T-helper 22 cell (primary cell): ENCODE data around the gene LCA5L.
"Not testable (repeated sequence)": the region's sequence is repeated elsewhere in the genome, so short reads cannot be mapped to it uniquely, and the experiment has no call there.

Source experiments
- DNase-seq: peaks from one replicate; pipeline ENCODE4 v3.0.0-alpha.2; 2020; ENCODE audit warnings: low read depth

LCA5L gene

DNA sequence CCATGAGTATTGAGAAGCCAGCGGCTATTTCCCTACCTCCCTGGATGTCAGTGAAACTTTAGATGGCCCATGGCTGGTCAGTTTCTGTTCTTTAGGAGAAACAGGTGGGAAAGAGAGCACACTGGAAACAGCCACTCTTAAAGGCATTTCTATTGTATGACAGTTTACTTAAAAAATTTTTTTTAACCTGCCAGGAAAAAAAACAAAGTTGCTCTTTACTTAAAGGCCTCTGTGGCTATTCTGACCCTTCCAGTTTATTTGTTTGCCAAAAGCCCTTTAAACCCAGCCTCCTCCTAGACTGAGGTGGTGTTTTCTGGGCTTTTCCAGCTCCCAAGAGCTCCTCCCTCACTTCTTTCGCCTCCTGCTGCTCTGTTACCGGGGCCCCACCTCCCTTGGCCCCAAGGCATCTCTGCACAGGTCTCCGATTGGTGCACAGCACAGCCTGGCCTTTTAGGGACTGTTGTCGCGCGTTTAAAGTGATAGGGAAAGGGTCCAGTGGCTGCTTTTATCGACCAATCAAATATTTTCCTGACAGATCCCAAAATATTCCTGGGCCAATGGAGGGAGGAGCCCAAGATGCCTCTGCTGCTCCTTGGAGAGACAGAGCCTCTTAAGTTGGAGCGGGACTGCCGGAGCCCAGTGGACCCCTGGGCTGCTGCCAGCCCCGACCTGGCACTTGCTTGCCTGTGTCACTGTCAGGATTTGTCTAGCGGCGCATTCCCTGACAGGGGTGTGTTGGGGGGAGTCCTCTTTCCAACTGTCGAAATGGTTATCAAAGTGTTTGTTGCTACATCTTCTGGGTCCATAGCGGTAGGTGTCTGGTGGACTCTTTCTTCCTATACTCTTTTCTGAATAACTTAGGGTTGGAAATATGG is 6.0 kb upstream of the LCA5L start, which contains the start of gene SH3BGR:
Gene SH3BGR, plus strand, starts transcription at position 639 of the 875 bp plus-strand sequence. Its CDS starts 127 bp downstream, at position 766.
- DNase-seq: no peak

DNA sequence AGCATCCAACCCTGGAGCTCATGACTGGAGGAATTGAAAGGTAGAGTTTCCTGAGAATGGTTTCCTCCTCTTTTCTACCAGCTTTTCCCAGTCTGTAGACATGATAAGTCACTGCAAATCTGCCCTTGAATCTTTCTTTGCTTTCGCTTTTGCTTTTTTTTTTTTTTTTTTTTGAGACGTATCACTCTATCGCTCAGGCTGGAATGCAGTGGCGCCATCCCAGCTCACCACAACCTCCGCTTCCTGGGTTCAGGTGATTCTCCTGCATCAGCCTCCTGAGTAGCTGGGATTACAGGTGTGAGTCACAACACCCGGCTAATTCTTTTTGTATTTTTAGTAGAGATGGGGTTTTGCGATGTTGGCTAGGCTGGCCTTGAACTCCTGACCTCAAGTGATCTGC is 1.7 kb upstream of the LCA5L start:
- no peak for DNase-seq

DNA sequence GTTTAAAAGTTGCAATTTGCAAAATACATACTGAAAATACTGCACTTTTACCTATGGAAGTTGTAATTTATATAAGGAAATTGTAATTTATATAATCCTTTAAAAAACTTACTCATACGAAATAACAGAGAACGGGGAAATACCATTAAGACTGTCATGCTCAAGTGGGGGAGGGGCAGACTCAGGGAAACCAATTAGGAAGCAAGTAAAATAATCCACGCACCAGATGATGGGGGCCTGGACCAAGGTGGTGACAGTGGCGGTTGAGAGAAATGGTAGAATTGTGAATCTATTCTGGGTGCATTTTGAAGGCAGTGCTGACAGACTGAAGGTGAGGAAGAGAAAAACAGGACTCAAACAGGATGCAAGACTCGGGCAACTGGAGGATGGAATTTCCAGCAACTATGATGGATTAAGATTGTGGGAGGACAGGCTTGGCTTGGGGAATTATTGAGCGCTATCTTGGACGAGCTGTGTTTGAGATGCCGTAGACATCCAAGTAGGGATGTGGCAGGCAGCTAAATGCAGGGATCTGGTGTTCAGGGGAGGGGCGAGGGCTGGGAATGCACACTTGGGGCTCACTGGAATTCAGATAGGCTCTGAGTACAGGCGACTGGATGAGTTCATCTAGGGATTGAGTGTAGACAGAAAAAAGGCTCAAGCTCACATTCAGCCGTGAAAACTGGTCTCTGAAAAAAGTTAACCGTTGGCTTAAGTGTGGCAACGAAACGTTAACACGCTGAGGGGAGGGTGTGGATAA is 977 bp downstream of the LCA5L start:
- no peak for DNase-seq

DNA sequence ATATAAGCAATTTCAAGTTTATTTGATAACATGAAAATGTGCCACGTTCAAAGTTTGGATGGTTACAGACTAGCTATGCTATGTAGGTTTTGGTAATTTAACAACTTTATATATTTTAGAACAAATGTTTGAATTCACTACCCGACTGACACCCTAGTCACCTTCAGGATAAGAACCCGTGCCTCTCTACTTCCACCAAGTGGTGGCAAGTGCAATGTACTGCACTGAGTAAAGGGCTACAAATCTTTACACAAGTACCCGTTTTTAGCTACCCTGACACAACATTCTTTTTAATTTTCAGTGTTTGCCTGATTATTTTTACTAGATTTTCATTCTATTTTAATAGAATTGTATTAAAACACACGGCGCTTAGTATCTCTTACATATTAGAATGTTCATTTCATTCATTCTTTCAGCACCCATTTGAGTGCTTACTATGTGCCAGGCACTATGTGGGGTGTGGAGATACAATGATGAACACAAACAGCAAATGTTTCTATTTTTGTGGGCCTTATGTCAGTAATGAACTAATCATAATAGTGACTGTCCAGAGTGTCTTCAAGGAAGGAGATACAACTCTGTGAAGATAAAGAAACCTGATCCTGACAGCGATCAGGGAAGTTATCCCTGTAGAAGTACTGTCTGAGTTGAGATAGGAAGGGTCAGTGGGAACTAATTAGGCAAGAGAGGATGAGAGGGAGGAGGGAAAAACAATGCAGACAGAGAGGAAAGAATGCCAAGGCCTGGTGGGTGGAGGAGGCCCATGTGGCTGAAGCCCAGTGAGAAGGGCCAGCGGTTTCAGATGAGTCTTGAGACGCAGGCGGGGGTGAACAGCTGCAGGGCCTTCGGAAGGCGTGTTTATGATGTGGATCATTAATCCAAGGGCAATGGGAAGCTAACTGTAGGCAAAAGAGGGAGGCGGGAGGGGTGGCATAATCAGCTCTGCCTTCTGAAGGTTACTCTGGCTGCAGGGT is 3.8 kb downstream of the LCA5L start:
- no peak for DNase-seq

DNA sequence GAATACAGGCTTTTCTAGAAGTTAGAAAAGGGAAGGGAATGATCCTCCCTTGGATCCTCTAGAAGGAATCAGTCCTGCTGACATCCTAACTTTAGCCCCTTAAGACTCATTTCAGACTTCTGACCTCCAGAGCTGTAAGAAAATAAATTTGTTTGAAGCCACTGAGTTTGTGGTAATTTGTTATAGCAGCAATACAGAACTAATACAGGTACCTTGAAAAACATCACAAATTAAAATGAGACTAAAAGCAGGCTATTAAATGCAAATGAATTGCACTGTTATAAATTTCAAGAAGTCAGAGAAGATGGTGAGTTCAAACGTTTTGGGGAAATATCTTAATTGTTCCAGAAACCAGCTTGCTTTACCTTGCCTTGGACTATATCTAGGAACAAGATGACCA is 6.3 kb downstream of the LCA5L start:
- DNase-seq: no peak

DNA sequence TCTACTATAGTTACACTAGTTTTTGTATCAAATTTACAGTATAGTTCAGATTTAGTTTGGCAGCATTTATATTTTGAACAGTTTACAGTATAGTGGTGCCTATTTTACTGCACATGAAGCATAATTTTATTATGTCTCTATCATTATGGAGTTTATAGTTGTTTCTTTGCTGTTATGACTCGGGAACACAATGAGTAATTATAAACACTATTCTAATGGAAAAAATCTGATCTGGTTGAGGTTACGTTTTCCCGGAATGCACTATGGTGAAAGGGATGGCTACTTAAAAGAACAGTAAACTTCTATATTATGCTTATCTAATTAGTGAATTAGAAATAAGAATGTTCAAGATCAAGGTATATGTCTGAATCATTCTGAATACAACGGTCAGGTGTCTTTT is 10.6 kb downstream of the LCA5L start:
- no peak for DNase-seq

DNA sequence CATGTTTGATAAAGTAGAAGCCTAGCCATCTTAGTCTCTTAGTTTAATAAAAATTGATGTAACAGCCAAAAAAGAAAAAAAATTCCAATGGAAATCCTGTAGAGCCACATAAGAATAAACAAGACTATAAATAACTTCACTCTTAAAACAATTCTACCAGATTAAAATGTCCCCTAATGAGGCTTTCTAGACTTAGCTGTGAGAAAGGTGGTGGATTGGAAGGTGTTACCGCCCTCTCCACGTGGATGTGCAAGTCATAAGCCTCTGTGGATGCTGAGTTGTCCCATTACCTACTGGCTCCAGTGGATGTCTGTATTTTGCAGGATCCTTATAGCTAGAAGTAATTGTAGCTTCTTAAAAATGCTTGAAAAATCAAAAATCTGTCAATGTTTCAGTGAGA is 14.6 kb downstream of the LCA5L start:
- no peak for DNase-seq

DNA sequence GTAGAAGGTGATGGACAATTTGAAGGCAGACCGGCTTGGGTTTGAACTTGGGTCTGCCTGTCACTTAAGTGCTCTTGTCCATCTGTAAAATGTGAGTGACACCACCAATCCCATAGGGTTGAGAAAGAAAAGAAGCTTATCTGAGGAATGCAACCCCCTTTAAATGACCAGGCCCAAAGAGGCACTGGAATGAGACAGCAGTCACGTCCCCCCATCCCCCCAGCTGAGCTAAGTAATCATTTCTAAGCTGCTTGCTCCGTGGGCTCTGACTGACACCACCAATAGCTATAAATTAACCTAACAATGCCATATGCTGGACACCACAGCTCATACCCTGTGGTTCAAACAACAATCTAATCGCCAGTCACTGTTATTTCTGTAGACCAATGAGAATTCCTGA is 15.1 kb downstream of the LCA5L start:
- no peak for DNase-seq

DNA sequence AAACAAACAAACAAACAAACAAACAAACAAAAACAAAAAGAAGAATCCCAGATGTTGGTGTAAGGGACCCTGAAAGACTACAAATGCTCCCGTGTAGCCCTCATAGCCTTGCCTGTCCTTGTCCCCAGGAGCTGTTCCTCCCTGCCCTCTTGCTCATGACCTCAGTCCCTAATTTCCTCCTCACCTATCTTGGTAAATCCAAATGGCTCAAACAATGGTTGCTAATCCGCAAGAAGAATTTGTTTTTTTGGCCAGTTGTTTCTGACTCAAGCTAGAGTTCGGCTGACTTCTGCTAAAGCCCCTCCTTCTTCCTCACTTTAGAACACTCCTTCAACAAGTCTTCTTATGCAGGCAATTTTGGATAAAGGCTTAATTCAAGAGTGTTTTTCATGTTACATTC is 15.6 kb downstream of the LCA5L start:
- no peak for DNase-seq

DNA sequence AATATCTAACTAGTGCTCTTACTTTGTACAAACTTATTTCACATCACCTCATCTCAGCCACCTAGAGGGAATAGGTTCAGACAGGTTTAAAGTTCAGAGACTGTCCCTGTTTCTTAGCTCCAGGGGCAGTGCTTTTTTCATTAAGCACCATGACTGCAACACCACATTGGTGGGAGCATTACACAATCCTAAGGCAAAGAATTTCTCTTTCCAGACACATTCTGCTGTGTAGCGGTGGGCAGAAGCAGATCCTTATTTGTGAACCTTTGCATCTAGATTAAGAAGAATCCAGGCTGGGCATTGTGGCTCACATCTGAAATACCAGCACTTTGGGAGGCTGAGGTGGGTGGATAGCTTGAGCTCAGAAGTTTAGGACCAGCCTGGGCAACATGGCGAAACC is 16.1 kb downstream of the LCA5L start:
- no peak for DNase-seq

DNA sequence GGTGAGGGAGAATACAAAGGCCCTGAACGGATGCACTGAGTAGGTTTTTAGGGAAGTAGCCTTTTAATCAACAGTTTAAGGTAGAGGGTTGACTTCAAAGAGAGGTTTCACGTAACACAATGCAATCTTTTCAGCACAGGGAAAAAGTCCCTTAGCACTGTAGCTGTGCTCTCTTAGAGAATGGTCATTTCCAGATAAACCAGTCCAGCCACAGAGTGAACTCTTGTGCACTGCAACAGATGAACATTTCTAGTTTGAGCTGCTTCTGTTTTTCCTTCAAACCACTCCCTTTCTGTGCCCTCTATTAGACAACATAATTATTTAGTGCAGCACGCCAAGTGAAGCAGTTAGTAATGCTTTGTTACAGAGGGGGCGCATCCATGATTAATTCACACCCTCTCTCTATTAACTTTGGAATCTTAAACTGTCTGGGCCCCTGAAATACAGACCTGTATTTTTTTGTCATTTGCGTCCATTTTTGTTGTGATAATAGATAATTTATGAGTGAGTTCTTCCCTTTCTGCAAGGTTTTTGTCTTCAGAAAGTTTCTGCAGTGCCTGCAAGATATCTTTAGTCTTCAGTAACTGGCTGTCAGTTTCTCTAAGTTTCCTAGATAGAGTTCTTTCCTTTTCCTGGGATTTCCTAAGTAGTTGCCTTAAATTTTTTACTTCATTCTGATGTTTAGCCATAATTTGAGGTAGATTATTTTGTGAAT is 22.9 kb downstream of the LCA5L start:
- no peak for DNase-seq

DNA sequence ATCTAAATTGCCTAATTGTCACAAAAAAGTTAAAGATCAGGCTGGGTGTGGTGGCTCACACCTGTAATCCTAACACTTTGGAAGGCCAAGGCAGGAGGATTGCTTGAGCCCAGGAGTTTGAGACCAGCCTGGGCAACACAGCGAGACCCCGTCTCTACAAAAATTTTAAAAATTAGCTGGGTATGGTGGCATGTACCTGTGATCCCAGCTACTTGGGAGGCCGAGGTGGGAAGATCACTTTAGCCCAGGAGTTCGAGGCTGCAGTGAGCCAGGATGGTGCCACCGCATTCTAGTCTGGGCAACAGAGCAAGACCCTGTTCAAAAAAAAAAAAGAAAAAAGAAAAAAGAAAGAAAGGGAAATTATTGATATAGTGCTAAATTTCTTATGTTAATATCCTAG is 26.4 kb downstream of the LCA5L start:
- DNase-seq: not testable (repeated sequence)

DNA sequence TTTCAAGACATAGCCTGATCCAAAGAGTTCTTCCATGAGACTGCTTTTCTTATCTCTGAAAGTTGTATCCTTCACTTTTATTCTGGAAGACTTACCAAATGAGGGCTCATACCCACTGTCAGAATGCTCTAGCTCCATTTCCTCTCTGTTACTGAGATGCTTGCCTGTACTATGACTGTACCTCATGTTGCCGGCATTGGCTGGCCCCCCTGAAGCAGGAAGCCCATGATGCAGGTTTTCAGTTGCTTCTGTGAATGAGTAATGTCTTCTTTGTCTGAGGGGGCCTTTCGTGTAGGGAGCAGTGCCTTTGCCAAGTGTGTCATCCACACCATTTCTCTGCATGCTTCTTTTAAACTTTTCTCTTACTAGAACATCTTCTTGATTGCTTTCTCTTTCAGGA is 39.5 kb downstream of the LCA5L start:
- no peak for DNase-seq

DNA sequence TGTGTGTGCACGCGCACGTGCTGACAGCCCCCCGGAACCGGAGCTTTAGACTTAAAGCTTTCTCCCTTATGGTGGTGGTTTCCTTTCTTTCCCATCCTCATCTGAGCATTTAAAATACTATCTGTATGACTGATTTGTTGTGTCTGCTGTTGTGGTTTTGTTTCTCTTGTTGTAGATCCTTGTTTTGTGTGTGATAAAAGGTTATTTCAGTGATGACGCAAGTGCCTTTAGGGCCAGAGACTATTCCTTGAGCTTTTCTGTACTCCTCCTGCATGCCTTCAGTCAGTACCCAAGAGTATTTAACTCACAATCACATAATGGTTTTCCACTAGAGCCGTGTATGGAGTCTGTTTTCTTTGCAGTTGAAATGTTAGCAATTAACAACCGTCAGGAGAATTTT is 45.4 kb downstream of the LCA5L start:
- DNase-seq: no peak

DNA sequence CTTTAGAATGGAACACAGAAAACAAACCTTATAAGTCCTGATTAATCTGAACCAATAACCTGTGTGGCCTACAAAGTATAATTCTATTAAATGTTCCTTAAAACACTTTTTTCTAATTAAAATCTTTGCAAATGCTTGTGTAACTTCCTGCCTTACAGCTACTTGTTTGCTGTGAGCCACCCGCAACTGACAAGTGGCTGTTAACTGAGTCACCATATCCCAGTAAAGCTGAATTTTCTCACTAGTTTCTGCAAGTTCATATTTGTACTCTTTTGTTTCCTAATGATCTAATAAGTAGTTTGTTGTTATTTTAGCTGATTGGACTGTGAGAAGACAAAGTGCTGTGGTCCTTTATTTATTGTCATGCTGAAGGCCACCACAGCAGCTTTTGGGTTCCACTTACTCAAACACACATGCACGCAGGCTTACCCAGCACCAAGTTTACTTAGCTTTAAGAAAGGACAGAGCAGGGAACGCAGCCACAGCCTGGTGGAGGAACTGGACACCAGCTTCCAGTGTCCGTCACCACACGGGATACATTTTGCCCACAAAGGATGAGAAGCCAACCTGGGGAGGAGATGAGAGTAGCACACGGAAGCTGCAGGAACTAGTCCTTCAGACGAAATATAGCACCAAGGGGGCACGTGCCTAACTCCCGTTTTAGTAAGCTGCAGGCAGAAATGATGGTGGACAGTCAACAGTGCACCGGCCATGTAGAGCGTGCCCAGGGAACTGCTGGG is 47.8 kb downstream of the LCA5L start:
- DNase-seq: no peak

DNA sequence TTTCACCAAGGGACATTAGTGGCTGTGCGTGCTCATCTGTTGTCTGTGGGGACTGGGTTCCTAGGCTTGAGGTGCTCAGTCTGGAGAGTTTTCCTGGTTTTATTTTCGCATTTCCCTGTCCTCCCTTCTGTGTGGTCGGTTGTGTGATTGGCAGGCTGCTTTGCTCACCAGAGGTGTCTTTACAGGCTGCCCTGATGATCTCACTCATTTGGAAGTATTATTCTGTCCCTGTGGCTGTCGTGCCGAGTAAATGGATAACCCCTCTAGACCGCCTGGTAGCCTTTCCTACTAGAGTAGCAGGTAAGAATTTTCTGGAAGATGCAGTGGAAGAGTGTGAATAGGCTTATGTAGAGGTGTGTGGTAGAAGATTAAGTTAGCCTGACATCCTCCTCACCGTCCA is 52.6 kb downstream of the LCA5L start:
- no peak for DNase-seq

DNA sequence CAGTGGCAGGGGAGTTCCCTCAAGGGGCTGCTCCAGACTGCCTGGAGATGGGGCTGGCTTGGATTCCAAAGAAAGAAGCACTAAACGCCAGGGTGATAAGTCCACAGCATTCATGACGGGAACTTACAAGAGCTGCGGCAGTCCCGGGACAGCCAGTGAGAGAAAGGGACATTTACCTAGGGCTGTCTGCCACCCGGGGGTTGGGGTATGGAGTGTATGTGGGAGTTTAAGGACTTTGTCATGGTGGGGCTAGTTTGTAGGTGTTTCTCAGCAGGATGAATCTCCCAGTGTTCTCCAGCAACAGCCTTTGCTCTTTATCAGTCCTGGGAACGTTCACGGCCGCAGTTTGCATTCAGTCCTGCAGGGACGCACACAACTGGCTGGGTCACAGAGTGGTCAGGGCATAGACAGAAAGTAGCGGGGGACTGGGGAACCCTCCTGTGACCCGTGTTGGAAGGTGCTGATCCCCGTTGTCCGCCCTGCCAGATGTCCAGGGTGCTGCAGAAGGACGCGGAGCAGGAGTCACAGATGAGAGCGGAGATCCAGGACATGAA is 55.3 kb downstream of the LCA5L start:
- no peak for DNase-seq

DNA sequence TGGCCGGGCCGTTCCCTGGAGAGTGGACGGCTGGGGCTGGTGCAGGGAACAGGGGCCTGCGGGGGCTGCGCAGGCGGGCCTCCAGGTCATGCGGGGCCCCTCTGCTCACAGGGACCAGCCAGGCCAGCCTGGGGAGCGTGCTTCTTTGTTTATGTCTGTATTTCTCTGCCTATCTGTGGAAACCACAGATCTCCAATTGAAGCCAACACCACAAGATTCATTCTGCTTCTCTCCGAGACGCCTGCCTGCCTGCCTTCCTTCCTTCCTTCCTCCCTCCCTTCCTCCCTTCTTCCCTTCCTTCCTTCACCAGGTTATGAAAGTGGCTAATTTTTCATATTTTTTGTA is 56.8 kb downstream of the LCA5L start:
- DNase-seq: no peak

DNA sequence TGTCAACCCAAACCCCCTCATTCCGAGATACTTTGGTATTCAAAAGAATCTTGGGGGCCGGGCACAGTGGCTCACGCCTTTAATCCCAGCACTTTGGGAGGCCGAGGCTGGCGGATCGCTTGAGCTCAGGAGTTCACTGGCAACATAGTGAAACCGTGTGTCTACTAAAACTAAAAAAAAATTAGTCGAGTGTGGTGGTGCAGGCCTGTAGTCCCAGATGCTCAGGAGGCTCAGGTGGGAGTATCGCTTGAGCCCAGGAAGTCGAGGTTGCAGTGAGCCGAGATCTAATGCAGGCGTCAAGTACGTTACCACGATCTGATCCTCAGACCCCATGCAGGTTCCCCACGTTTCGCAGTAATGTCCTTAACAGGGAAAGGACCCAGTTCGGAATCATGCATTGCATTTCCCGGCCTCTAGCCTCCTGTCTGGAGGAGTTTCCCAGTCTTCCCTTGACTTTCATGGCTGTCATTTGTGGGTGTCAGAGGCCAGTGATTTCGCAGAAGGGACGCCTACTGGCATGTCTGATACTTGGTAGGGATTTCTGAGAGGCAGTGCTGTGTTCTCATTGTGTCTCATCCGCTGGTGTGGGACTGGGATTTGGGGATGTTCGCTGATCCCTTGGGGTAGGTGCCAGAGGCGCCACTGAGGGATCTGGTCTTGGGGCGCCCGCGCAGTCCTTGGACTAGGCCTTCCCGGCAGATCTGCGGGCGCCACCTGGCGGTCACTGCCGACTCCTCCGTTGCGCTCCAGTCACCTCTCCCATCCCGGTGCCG is 57.4 kb downstream of the LCA5L start:
- peak; percentile 71 for DNase-seq
